ENCODE measurements around the gene ZER1.
"Not testable (repeated sequence)": the region's sequence is repeated elsewhere in the genome, so short reads cannot be mapped to it uniquely, and the experiment has no call there.

The ZER1 gene

GRCh38 chr9:128771745-128772519 is at the start of gene ZER1:
Gene ZER1, minus strand, starts transcription at chr9:128771927. Its CDS starts 16,362 bp downstream, at chr9:128755565.
- peak; percentile 92 for DNase-seq (ENCODE audit: low read depth)

GRCh38 chr9:128820665-128821583 is 49.2 kb upstream of the ZER1 start:
- no peak for DNase-seq (ENCODE audit: low read depth)

- no peak for DNase-seq (ENCODE audit: low read depth)
Measured at GRCh38 chr9:128819716-128820664, 48.3 kb upstream of the ZER1 start.

GRCh38 chr9:128818839-128819715 is 47.4 kb upstream of the ZER1 start:
- DNase-seq (ENCODE audit: low read depth): no peak

DNA sequence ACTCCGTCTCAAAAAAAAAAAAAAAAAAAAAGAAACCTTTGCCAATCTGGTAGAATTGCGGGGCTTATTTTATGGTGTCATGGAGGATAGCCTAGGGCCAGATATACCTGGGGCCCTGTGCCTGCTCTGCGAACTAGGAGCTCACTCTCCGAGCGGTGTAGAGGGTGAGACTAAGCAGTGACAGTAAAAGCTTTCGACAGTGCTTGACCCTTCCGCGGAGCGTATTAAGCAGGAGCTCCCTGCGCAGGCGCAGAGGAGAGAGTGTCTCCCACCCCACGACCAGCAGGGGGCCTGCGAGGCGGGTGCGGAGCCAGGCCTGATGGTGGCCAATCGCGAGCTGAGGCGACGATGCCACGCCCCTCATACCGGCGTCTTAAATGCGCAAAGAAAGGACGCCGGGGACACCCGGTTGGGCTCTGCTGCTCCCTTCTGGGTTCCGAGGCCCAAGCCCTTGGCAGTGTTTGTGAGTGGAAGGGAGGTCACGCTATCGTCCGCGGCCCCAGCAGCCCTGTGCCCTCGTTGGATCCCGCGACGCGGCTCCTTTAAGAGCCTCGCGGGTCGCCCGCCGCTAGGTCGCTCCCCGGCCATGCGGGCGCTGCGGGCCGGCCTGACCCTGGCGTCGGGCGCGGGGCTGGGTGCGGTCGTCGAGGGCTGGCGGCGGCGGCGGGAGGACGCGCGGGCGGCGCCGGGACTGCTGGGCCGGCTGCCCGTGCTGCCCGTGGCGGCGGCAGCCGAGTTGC is 46.5 kb upstream of the ZER1 start, which contains the start of gene ENDOG:
Gene ENDOG, plus strand, starts transcription at position 402 of the 740 bp plus-strand sequence. Its CDS starts 185 bp downstream, at position 587.
- peak; percentile 94 for DNase-seq (ENCODE audit: low read depth)

DNA sequence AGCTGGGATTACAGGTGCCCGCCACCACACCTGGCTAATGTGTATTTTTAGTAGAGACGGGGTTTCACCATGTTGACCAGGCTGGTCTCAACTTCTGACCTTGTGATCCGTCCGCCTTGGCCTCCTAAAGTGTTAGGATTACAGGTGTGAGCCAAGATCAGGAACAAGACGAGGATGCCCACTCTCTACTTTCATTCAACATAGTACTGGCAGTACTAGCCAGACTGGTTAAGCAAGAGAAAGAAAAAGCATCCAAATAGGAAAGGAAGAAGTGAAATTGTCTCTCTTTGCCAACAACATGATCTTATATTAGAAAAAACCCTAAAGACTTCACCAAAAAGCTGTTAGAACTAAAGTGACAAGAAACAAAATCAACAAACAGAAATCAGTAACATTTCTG is 39.1 kb upstream of the ZER1 start:
- DNase-seq (ENCODE audit: low read depth): no peak

GRCh38 chr9:128809831-128810230 is 38.1 kb upstream of the ZER1 start:
- DNase-seq (ENCODE audit: low read depth): no peak

DNA sequence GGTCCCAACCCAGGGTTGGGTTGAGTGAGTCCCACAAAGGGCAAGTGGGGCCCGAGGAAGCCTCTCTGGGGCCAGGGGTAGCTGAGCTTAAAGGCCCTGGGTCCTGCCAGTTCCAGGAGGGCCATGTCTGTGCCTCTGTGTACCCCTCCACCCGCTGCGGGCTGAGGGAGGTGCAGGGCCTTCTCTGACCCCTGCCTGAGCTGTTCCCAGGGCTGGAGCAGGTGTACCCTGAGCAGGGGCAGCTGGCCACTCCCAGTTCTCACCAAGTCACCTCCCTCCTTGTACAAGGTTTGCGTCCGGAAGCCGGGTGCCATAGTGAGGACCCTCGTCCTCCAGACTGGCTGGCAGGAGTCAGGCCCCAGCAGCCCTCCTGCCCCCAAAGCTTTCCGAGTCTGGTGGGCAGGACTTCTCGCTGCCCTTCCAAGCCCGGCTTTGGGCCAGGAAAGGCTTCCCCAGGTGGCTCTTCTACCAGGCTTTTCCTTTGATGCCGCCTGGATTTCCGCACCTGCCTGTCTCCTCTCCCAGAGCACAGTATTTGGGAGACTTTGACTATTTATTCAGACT is 37.4 kb upstream of the ZER1 start:
- DNase-seq (ENCODE audit: low read depth): no peak

GRCh38 chr9:128808543-128808942 is 36.8 kb upstream of the ZER1 start:
- DNase-seq (ENCODE audit: low read depth): no peak

GRCh38 chr9:128807827-128808226 is 36.1 kb upstream of the ZER1 start:
- DNase-seq (ENCODE audit: low read depth): no peak

DNA sequence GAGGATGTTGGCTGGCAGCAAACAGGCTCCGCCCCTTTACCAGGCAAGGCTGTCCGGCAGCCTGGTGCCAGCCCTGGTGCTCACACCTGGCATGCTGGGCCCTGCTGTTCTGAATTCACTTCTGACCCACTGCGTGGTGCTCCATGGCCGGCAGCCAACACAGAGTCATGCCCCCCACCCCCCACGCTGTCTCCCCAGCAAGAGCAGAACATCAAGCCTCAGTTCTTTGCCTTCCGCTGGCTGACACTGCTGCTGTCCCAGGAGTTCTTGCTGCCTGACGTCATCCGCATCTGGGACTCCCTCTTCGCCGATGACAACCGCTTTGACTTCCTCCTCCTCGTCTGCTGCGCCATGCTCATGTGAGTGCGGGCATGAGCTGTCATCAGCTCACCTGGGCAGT is 33.9 kb upstream of the ZER1 start:
- DNase-seq (ENCODE audit: low read depth): no peak

DNA sequence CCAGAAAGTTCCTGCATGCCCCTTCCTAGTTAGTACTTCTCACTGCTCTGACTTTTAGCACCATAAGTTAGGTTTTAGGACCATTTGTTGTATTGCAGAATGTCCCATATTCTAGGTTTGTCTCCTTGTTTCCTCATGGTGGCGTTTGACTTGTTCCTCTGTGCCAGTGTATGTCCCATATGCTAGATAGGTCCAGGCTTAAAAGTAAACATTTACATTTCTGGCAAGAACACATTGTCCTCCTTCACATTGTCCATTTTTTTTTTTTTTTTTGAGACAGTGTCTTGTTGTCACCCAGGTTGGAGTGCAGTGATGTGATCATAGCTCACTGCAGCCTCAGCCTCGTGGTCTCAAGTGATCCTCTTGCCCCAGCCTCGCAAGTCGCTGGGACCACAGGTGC is 30.8 kb upstream of the ZER1 start:
- no peak for DNase-seq (ENCODE audit: low read depth)

- DNase-seq (ENCODE audit: low read depth): no peak
Measured at GRCh38 chr9:128800061-128800460, 28.3 kb upstream of the ZER1 start.

- no peak for DNase-seq (ENCODE audit: low read depth)
Measured at GRCh38 chr9:128798896-128799295, 27.2 kb upstream of the ZER1 start.

DNA sequence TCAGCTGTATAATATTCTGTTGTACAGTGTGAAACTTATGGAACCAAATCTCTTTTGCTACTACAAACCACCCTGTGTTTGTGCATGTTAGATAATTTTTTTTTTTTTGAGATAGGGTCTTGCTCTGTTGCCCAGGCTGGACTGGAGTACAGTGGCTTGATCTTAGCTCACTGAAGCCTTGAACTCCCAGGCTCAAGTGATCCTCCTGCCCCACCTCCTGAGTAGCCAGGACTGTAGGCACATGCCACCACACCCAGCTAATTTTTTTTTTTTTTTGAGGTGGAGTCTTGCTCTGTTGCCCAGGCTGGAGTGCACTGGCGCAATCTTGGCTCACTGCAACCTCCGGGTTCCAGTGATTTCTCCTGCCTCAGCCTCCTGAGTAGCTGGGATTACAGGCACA is 23.2 kb upstream of the ZER1 start:
- not testable (repeated sequence) for DNase-seq (ENCODE audit: low read depth)

- no peak for DNase-seq (ENCODE audit: low read depth)
Measured at GRCh38 chr9:128792978-128793686, 21.4 kb upstream of the ZER1 start.

- DNase-seq (ENCODE audit: low read depth): no peak
Measured at GRCh38 chr9:128792134-128792533, 20.4 kb upstream of the ZER1 start.

DNA sequence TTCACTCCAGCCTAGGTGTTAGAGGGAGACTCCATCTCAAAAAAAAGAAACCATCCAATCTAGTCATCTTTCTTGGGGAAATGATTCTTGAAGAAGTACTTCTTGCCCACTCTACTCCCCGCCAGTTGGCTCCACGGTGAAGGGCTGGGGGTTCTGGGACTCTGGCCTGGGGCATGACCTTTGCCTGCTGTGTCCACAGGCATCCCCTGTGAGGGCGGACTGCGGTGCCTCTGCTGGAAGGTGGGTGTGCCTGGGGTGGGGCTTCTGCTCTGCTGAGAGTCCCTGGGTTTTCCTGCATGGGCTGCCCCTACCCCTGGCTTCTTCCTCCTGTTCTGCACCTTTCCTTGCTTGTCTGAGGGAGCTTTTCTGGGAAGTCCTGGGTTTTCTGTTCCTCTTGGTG is 18.8 kb upstream of the ZER1 start:
- no peak for DNase-seq (ENCODE audit: low read depth)

DNA sequence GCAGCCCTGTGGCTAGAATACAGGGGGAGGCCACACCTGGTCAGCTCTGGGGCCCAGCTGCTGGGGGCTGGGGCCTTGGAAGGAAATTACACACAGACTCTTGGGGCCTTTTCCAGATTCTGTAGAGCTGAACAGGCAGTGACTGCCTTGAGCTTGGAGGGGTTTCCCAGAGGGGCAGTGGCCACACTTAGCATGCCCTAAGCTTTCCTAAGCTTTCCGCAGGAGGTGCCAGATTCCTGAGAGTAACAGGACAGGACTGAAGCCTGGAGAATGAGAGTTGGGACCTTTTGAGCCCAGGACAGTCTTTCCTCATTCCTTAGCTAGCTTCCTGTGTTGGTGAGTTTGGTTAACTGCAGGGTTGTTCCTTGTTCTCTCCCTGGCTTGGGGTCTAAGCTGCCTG is 16.7 kb upstream of the ZER1 start:
- no peak for DNase-seq (ENCODE audit: low read depth)

All from iris pigment epithelial cell (primary cell).